WI38 (cell line): ENCODE measurements around the gene RFX7.
"Not testable (repeated sequence)": the region's sequence is repeated elsewhere in the genome, so short reads cannot be mapped to it uniquely, and the experiment has no call there.

Experiments
- H3K4me3 ChIP-seq: 2 replicates; pipeline ENCODE4 v1.5.1; 2011; ENCODE audit warnings: low read depth, mild to moderate bottlenecking, control low read depth, low read length
- CTCF ChIP-seq: IDR thresholded peaks from 2 replicates; pipeline ENCODE4 v1.5.1; 2012; ENCODE audit warnings: low read depth, mild to moderate bottlenecking, control low read depth, low read length

RFX7 gene

GRCh38 chr15:56243163-56244037 is at the start of gene RFX7:
Gene RFX7 (minus strand): TSS chr15:56243879. CDS start chr15:56243285, 594 bp downstream.
- peak within 1 kb of the TSS; percentile 86 for H3K4me3 ChIP-seq
- TF ChIP-seq CTCF: no peak

- no peak for TF ChIP-seq CTCF
These were observed 49.1 kb upstream of the RFX7 start for GRCh38 chr15:56292546-56293316.

GRCh38 chr15:56291741-56292140 is 48.1 kb upstream of the RFX7 start:
- no peak overlapping the region for H3K4me3 ChIP-seq
- TF ChIP-seq CTCF: no peak

More at GRCh38 chr15:56292546-56293316, 49.1 kb upstream of the RFX7 start:
- H3K4me3 ChIP-seq: no peak overlapping the region

GRCh38 chr15:56286213-56286612 is 42.5 kb upstream of the RFX7 start:
- TF ChIP-seq CTCF: no peak
- no peak overlapping the region for H3K4me3 ChIP-seq

GRCh38 chr15:56281145-56281544 is 37.5 kb upstream of the RFX7 start:
- TF ChIP-seq CTCF: no peak
- H3K4me3 ChIP-seq: no peak overlapping the region

- TF ChIP-seq CTCF: no peak
- no peak overlapping the region for H3K4me3 ChIP-seq
These were observed 30.0 kb upstream of the RFX7 start for GRCh38 chr15:56273724-56274123.

- no peak for TF ChIP-seq CTCF
- H3K4me3 ChIP-seq: no peak overlapping the region
These were observed 28.8 kb upstream of the RFX7 start for GRCh38 chr15:56272454-56272853.

GRCh38 chr15:56266465-56266864 is 22.8 kb upstream of the RFX7 start:
- not testable (repeated sequence) for H3K4me3 ChIP-seq
